ENCODE measurements around the gene RASAL2. TPM values are rescaled to one million over a fixed set of nuclear protein-coding genes. Genes with fewer than 3 reads are reported as not detected.

RASAL2 gene
- total and polyA plus RNA-seq, 9 of the 15 experiments (the other 6 are each of a cell fraction or from before 2014, with no cell fraction given), result 0.13 to 1.0 (median 0.62) TPM

GRCh38 chr1:178409541-178409940 is 315.6 kb downstream of the RASAL2 start:
- in situ Hi-C loops (cut with MboI), result no loop called here
- ATAC-seq (no peak), FAIRE-seq (no peak), DNase-seq (ENCODE audit: extremely low read depth in 1 of 4, low spot score in 3 of 4) (no peak)
- no peak for TF ChIP-seq HMGXB4 (CRISPR knock-in tag; IDR thresholded peaks at IDR 0.05)
- TF ChIP-seq STAT6 (CRISPR knock-in tag; IDR thresholded peaks at IDR 0.05), result no peak
- no peak for TF ChIP-seq TAF9B (IDR thresholded peaks at IDR 0.05; ENCODE audit: partially characterized antibody)
- TF ChIP-seq NCOR1 (IDR thresholded peaks at IDR 0.05), result no peak
- no peak for TF ChIP-seq SETDB1 (IDR thresholded peaks at IDR 0.05; ENCODE audit: low read length)
- TF ChIP-seq ZNF134 (CRISPR knock-in tag; conservative IDR thresholded peaks at IDR 0.05), result no peak
- no peak for TF ChIP-seq ZNF280A (IDR thresholded peaks at IDR 0.05; ENCODE audit: low read depth, partially characterized antibody)
- TF ChIP-seq JUN (IDR thresholded peaks at IDR 0.05; ENCODE audit: borderline replicate concordance, low read depth, low read length), result no peak
- TF ChIP-seq JUN (CRISPR knock-in tag; IDR thresholded peaks at IDR 0.05; ENCODE audit: borderline replicate concordance), result no peak
- no peaks in the 10 kb centered on the region for H4K20me1 ChIP-seq (replicated peaks; ENCODE audit: control insufficient read depth, insufficient read depth, low read length)
- H3K4me2 ChIP-seq (ENCODE audit: insufficient read depth, low read length), result no peak overlapping the region
- H3K27me3 ChIP-seq (ENCODE audit: control insufficient read depth in 2 of 2, insufficient read depth in 2 of 2, low read length in 2 of 2), result no peaks in the 10 kb centered on the region
- H3K36me3 ChIP-seq (ENCODE audit: control insufficient read depth, insufficient read depth, low read length), result no peaks in the 10 kb centered on the region
- H3K79me2 ChIP-seq (ENCODE audit: control insufficient read depth, insufficient read depth, low read length), result no peaks in the 10 kb centered on the region
- no peaks in the 10 kb centered on the region for H3K9me1 ChIP-seq (ENCODE audit: control insufficient read depth, insufficient read depth, low read length)
- H3K27ac ChIP-seq (ENCODE audit: extremely low read depth, low read depth, low read length), result no peak overlapping the region
- H3K4me3 ChIP-seq, result no peak overlapping the region
- no peaks in the 10 kb centered on the region for H3K4me1 ChIP-seq (replicated peaks in 1 of 2; ENCODE audit: control insufficient read depth in 2 of 2, insufficient read depth in 2 of 2, low read length in 2 of 2)
- ChIA-PET POLR2A (no interaction called here), CTCF (ENCODE audit: low intra/inter-chr PET ratio) (no interaction called here)
- intact Hi-C loops (cut with micrococcal nuclease), result no loop called here
- no peak overlapping the region for H3K9ac ChIP-seq (ENCODE audit: insufficient read depth in 1 of 2, low read depth in 2 of 2, low read length in 2 of 2)
- BruUV-seq (replicated peaks), result no TSS peak
- no peaks in the 10 kb centered on the region for H3K9me3 ChIP-seq (replicated peaks; ENCODE audit: control insufficient read depth, insufficient read depth, low read depth, low read length)
- H2AFZ ChIP-seq (ENCODE audit: low read depth, low read length), result no peak overlapping the region
- WGBS (ENCODE audit: insufficient coverage, low coverage, missing lambda C conversion rate), result 0% methylated on average over 2 of the region's 2 CpGs

Data from K562 (cell line).